CD4-positive, alpha-beta T cell (primary cell): Measurements from ENCODE around the gene HEXD. TPM values are rescaled to one million over a fixed set of nuclear protein-coding genes. Genes with fewer than 3 reads are reported as not detected.

Experiments used
- ATAC-seq: fragments of 200-7000 bp; cut with Tn5 transposase; one replicate; pipeline ENCODE4 v1.10.0; 2022; ENCODE audit warnings: mild to moderate bottlenecking; ENCODE audit not compliant: poor library complexity
- CTCF ChIA-PET: fragments of 350-600 bp; sonication (Branson Sonifier 250); formaldehyde crosslinking; loops from one replicate; lab custom pipeline; 2021; ENCODE audit warnings: antibody characterized with exemption, inconsistent platforms; lab: Charles Lee
- POLR2A ChIA-PET: fragments of 350-600 bp; sonication (Branson Sonifier 250); formaldehyde crosslinking; loops from one replicate; lab custom pipeline; 2021; ENCODE audit warnings: antibody characterized with exemption, inconsistent platforms; lab: Charles Lee
- DNase-seq, 14 experiments: peaks; one replicate each; pipeline ENCODE4 v3.0.0-alpha.2; 2013 to 2020; ENCODE audit warnings: mixed read lengths in 2 of 14
- H3K27ac ChIP-seq, 2 donors: one replicate each; pipeline versions ENCODE4 v1.5.1 to v1.7.0; 2013; ENCODE audit warnings: low read length in 2 of 2, low read depth in 1 of 2, mild to moderate bottlenecking in 1 of 2
- H3K27me3 ChIP-seq, 2 experiments: 1 replicate in 1 of 2; 2 replicates in 1 of 2; pipeline versions ENCODE4 v1.6.1 to v1.7.0; 2013; ENCODE audit warnings: low read length in 2 of 2, control low read depth in 1 of 2, mild to moderate bottlenecking in 1 of 2, moderate library complexity in 1 of 2; ENCODE audit not compliant: insufficient read depth in 2 of 2, control insufficient read depth in 1 of 2
- H3K36me3 ChIP-seq: one replicate; pipeline ENCODE4 v1.6.1; 2013; ENCODE audit warnings: low read length, control low read depth; ENCODE audit not compliant: insufficient read depth
- H3K4me1 ChIP-seq: one replicate; pipeline ENCODE4 v1.6.1; 2013; ENCODE audit warnings: low read length, control low read depth; ENCODE audit not compliant: insufficient read depth
- H3K4me3 ChIP-seq: one replicate; pipeline ENCODE4 v1.5.1; 2013; ENCODE audit warnings: mild to moderate bottlenecking, low read length, moderate library complexity
- H3K9me3 ChIP-seq, 2 experiments: 1 replicate in 1 of 2; 2 replicates in 1 of 2; pipeline versions ENCODE4 v1.6.1 to v1.7.0; 2013; ENCODE audit warnings: low read length in 2 of 2, mild to moderate bottlenecking in 2 of 2, control low read depth in 1 of 2, moderate library complexity in 1 of 2; ENCODE audit not compliant: control insufficient read depth in 1 of 2, insufficient read depth in 1 of 2
- H3K27ac Mint-ChIP-seq: one replicate; pipeline ENCODE4 v1.8.0; 2020; ENCODE audit warnings: mixed read lengths
- H3K27me3 Mint-ChIP-seq: one replicate; pipeline ENCODE4 v1.8.0; 2021; ENCODE audit warnings: mixed read lengths
- H3K36me3 Mint-ChIP-seq: one replicate; pipeline ENCODE4 v1.8.0; 2021; ENCODE audit warnings: low read depth, mixed read lengths
- H3K4me1 Mint-ChIP-seq: one replicate; pipeline ENCODE4 v1.8.0; 2021; ENCODE audit warnings: low read depth, mixed read lengths
- H3K4me3 Mint-ChIP-seq: one replicate; pipeline ENCODE4 v1.8.0; 2020; ENCODE audit warnings: mild to moderate bottlenecking, mixed read lengths
- H3K9me3 Mint-ChIP-seq: one replicate; pipeline ENCODE4 v1.8.0; 2020; ENCODE audit warnings: mixed read lengths
- intact Hi-C, 2 experiments: fragments of 100-400 bp; cut with DNase I in 1 of 2; cut with micrococcal nuclease in 1 of 2; formaldehyde crosslinking; loops; one replicate each; pipeline versions ENCODE4 v1.15.1 to v1.9.0; 2023 to 2025; cut with DNase I, micrococcal nuclease
- total RNA-seq, 174 experiments: library from RNA in 2 of 174; stranded (reverse) in 2 of 174; gene quantifications; one replicate each; pipeline ENCODE4 v1.2.3 and lab custom pipeline; 2021 to 2026
- TF ChIP-seq, protein P1 (sequence below): fragments of 200-600 bp; IDR thresholded peaks from one replicate; pipeline ENCODE4 v1.8.0; 2022; ENCODE audit warnings: antibody characterized with exemption, mild to moderate bottlenecking

HEXD gene
- total RNA-seq, 2 experiments from 2014 or later: 27.8 to 31.2 TPM

GRCh38 chr17:82388223-82388921 is 29.8 kb upstream of the HEXD start:
- H3K27me3 Mint-ChIP-seq: no peaks in the 10 kb centered on the region
- H3K27me3 ChIP-seq: peaks cover 17 to 20% of the 10 kb centered on the region in 2 experiments

DNA sequence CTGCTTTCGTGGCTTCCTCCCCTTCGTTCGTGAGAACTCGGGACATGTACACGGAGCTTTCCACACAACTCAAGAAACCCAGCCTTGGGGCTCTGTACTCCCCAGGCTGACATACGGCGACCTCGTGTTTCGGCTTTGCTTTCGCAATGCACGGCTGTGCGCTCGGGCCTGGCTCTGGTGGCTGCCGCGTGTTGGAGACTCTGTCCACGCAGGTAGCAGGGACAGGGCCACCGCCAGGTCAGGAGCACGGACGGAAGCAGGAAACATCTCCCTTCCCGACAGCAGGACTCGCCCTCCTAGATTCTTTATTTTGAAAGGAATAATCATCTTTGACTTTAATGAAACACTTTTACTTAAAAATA is 29.2 kb upstream of the HEXD start:
- H3K4me1 Mint-ChIP-seq: no peaks in the 10 kb centered on the region
- no peaks in the 10 kb centered on the region for H3K9me3 Mint-ChIP-seq
- no peak for ATAC-seq
- Histone ChIP-seq H3K4me1 (peaks cover 10% of the 10 kb centered on the region), H3K9me3 (peaks cover 0 to 5% of the 10 kb centered on the region in 2 experiments), H3K27ac (no peak overlapping the region), H3K4me3 (no peak overlapping the region), H3K36me3 (peaks cover 10% of the 10 kb centered on the region), H3K27me3 (peaks cover 12 to 17% of the 10 kb centered on the region in 2 experiments)
- TF ChIP-seq, protein P1, sequence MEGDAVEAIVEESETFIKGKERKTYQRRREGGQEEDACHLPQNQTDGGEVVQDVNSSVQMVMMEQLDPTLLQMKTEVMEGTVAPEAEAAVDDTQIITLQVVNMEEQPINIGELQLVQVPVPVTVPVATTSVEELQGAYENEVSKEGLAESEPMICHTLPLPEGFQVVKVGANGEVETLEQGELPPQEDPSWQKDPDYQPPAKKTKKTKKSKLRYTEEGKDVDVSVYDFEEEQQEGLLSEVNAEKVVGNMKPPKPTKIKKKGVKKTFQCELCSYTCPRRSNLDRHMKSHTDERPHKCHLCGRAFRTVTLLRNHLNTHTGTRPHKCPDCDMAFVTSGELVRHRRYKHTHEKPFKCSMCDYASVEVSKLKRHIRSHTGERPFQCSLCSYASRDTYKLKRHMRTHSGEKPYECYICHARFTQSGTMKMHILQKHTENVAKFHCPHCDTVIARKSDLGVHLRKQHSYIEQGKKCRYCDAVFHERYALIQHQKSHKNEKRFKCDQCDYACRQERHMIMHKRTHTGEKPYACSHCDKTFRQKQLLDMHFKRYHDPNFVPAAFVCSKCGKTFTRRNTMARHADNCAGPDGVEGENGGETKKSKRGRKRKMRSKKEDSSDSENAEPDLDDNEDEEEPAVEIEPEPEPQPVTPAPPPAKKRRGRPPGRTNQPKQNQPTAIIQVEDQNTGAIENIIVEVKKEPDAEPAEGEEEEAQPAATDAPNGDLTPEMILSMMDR: no peak
- no peak overlapping the region for H3K27ac Mint-ChIP-seq
- ChIA-PET CTCF (no interaction called here), POLR2A (no interaction called here)
- peaks cover 18% of the 10 kb centered on the region for H3K36me3 Mint-ChIP-seq
- intact Hi-C loops: no loop called here
- DNase-seq: no peak
- H3K4me3 Mint-ChIP-seq: no peak overlapping the region
- no peaks in the 10 kb centered on the region for H3K27me3 Mint-ChIP-seq

More at GRCh38 chr17:82388223-82388921, 29.8 kb upstream of the HEXD start:
- H3K4me1 Mint-ChIP-seq: no peaks in the 10 kb centered on the region
- H3K27ac Mint-ChIP-seq: no peak overlapping the region
- no peak for DNase-seq
- Histone ChIP-seq H3K9me3 (peaks cover 0 to 5% of the 10 kb centered on the region in 2 experiments), H3K36me3 (peaks cover 7% of the 10 kb centered on the region), H3K4me1 (peaks cover 10% of the 10 kb centered on the region), H3K27ac (no peak overlapping the region), H3K4me3 (no peak overlapping the region)
- CTCF ChIA-PET: no interaction called here
- intact Hi-C loops: no loop called here
- no peaks in the 10 kb centered on the region for H3K9me3 Mint-ChIP-seq
- H3K4me3 Mint-ChIP-seq: no peak overlapping the region
- H3K36me3 Mint-ChIP-seq: peaks cover 13% of the 10 kb centered on the region
- ATAC-seq: no peak
- POLR2A ChIA-PET: no interaction called here
- TF ChIP-seq, protein P1: no peak

GRCh38 chr17:82389379-82389778 is 28.8 kb upstream of the HEXD start:
- H3K27ac Mint-ChIP-seq: no peak overlapping the region
- H3K4me3 ChIP-seq: no peak overlapping the region
- H3K36me3 ChIP-seq: peaks cover 10% of the 10 kb centered on the region
- ChIA-PET POLR2A (no interaction called here), CTCF (no interaction called here)
- H3K36me3 Mint-ChIP-seq: peaks cover 22% of the 10 kb centered on the region
- TF ChIP-seq, protein P1: no peak
- no peaks in the 10 kb centered on the region for H3K27me3 Mint-ChIP-seq
- H3K27me3 ChIP-seq: peaks cover 8 to 14% of the 10 kb centered on the region in 2 experiments
- H3K4me3 Mint-ChIP-seq: no peak overlapping the region
- intact Hi-C loops: no loop called here
- H3K9me3 Mint-ChIP-seq: no peaks in the 10 kb centered on the region
- no peaks in the 10 kb centered on the region for H3K4me1 Mint-ChIP-seq
- H3K4me1 ChIP-seq: peaks cover 10% of the 10 kb centered on the region
- peaks cover 0 to 5% of the 10 kb centered on the region in 2 experiments for H3K9me3 ChIP-seq
- no peak overlapping the region for H3K27ac ChIP-seq
- ATAC-seq: no peak
- no peak for DNase-seq
